K562 (cell line): Measurements from ENCODE around the gene ANKRD44. TPM values are rescaled to one million over a fixed set of nuclear protein-coding genes. Genes with fewer than 3 reads are reported as not detected.

Experiments used
- ATAC-seq: fragments of 200-7000 bp; cut with Tn5 transposase; 3 replicates; pipeline ENCODE4 v1.9.1; 2020; ENCODE audit warnings: moderate library complexity
- BruUV-seq: library from RNA; stranded (reverse); fragments of 400-500 nt; replicated peaks from 2 replicates; lab custom pipeline; 2021; lab: Mats Ljungman, UMichigan
- CTCF ChIA-PET: fragments of 300-600 bp; formaldehyde crosslinking; extraction: SDS; loops from one replicate; lab custom pipeline; 2021; ENCODE audit warnings: low intra/inter-chr PET ratio; lab: Yijun Ruan, JAX
- POLR2A ChIA-PET: fragments of 300-600, 350-650 bp; sonication (Branson Sonifier 250); formaldehyde crosslinking; extraction: SDS; loops from one replicate; lab custom pipeline; 2021; ENCODE audit warnings: antibody characterized with exemption, inconsistent platforms; lab: Yijun Ruan, JAX
- DNase-seq, 4 experiments: peaks; one replicate each; pipeline versions ENCODE4 v3.0.0 to v3.0.0-alpha.2; 2011 to 2018; ENCODE audit warnings: low spot score in 3 of 4, mixed read lengths in 3 of 4; ENCODE audit errors: extremely low read depth in 1 of 4
- FAIRE-seq: peaks from 2 replicates; lab custom pipeline; 2011; peaks lifted over from hg19 to GRCh38; lab: Jason Lieb, UNC
- H2AFZ ChIP-seq: 2 replicates; pipeline ENCODE4 v1.6.0; 2011; ENCODE audit warnings: low read depth, low read length, control low read depth, inconsistent platforms
- H3K27ac ChIP-seq: fragments of 200-600 bp; 3 replicates; pipeline ENCODE4 v1.8.0; 2011; ENCODE audit warnings: low read depth, mild to moderate bottlenecking, control low read depth, inconsistent platforms, low read length, moderate library complexity, mixed read lengths; ENCODE audit errors: extremely low read depth
- H3K27me3 ChIP-seq, 2 experiments: fragments of 300-600 bp in 1 of 2; 2 replicates in 1 of 2; 3 replicates in 1 of 2; pipeline versions ENCODE4 v1.6.0 to v1.8.0; 2011; ENCODE audit warnings: inconsistent platforms in 2 of 2, low read length in 2 of 2, mild to moderate bottlenecking in 1 of 2, mixed read lengths in 1 of 2, moderate library complexity in 1 of 2; ENCODE audit not compliant: control insufficient read depth in 2 of 2, insufficient read depth in 2 of 2
- H3K36me3 ChIP-seq: fragments of 300-600 bp; 3 replicates; pipeline ENCODE4 v1.8.0; 2011; ENCODE audit warnings: mild to moderate bottlenecking, low read length, inconsistent platforms; ENCODE audit not compliant: control insufficient read depth, insufficient read depth
- H3K4me1 ChIP-seq, 2 experiments: fragments of 200-600 bp in 1 of 2; replicated peaks in 1 of 2; 2 replicates in 1 of 2; 3 replicates in 1 of 2; pipeline versions ENCODE4 v1.5.1 to v1.8.0; 2011; ENCODE audit warnings: inconsistent platforms in 2 of 2, low read length in 2 of 2, mild to moderate bottlenecking in 1 of 2, mixed read lengths in 1 of 2, moderate library complexity in 1 of 2; ENCODE audit not compliant: control insufficient read depth in 2 of 2, insufficient read depth in 2 of 2
- H3K4me2 ChIP-seq: 2 replicates; pipeline ENCODE4 v1.6.1; 2011; ENCODE audit warnings: low read length, control low read depth, inconsistent platforms, mixed read lengths; ENCODE audit not compliant: insufficient read depth
- H3K4me3 ChIP-seq: fragments of 200-600 bp; sonication (generic), shearing (Covaris generic); 2 replicates; pipeline ENCODE4 v1.5.1; 2016; ENCODE audit warnings: control low read depth, inconsistent platforms
- H3K79me2 ChIP-seq: fragments of 200-600 bp; 3 replicates; pipeline ENCODE4 v1.8.0; 2011; ENCODE audit warnings: low read length, inconsistent platforms; ENCODE audit not compliant: control insufficient read depth, insufficient read depth
- H3K9ac ChIP-seq, 2 experiments: 2 replicates each; pipeline versions ENCODE4 v1.6.0 to v1.6.1; 2011; ENCODE audit warnings: low read depth in 2 of 2, low read length in 2 of 2, control low read depth in 1 of 2, inconsistent platforms in 1 of 2, mild to moderate bottlenecking in 1 of 2, mixed read lengths in 1 of 2; ENCODE audit not compliant: insufficient read depth in 1 of 2
- H3K9me1 ChIP-seq: one replicate; pipeline ENCODE4 v1.6.0; 2011; ENCODE audit warnings: inconsistent platforms, mild to moderate bottlenecking, low read length, moderate library complexity; ENCODE audit not compliant: control insufficient read depth, insufficient read depth
- H3K9me3 ChIP-seq: replicated peaks from 2 replicates; pipeline ENCODE4 v1.5.1; 2011; ENCODE audit warnings: low read depth, low read length, inconsistent platforms; ENCODE audit not compliant: control insufficient read depth, insufficient read depth
- H4K20me1 ChIP-seq: replicated peaks from 2 replicates; pipeline ENCODE4 v1.6.1; 2011; ENCODE audit warnings: low read length, inconsistent platforms, mixed read lengths; ENCODE audit not compliant: control insufficient read depth, insufficient read depth
- CTBP1 ChIP-seq: fragments of 450-650 bp; IDR thresholded peaks from 2 replicates; pipeline ENCODE4 v1.6.1; 2016; ENCODE audit warnings: borderline replicate concordance
- DIDO1 ChIP-seq: fragments of 450-650 bp; IDR thresholded peaks from 2 replicates; pipeline ENCODE4 v1.6.1; 2016; ENCODE audit warnings: low read depth, missing biosample characterization, missing genetic modification characterization
- ELF2 ChIP-seq: fragments of 250-450 bp; sonication (Bioruptor Pico); IDR thresholded peaks from 2 replicates; pipeline ENCODE4 v1.5.0; 2021; ENCODE audit warnings: mild to moderate bottlenecking
- IRF2 ChIP-seq: sonication (generic); formaldehyde crosslinking; IDR thresholded peaks from 2 replicates; pipeline ENCODE4 v1.8.1; 2022; ENCODE audit warnings: mild to moderate bottlenecking, missing genetic modification reagents
- MCM2 ChIP-seq: fragments of 450-650 bp; IDR thresholded peaks from 2 replicates; pipeline ENCODE4 v1.6.1; 2017; ENCODE audit warnings: low read depth, mild to moderate bottlenecking
- MTA1 ChIP-seq: fragments of 450-650 bp; IDR thresholded peaks from 2 replicates; pipeline ENCODE4 v1.6.1; 2017; ENCODE audit warnings: borderline replicate concordance
- MTA2 ChIP-seq: fragments of 450-650 bp; IDR thresholded peaks from 2 replicates; pipeline ENCODE4 v1.6.1; 2016; ENCODE audit warnings: low read depth
- MTF1 ChIP-seq: fragments of 250-450 bp; sonication (Bioruptor Pico); IDR thresholded peaks from 2 replicates; pipeline ENCODE4 v1.9.0; 2021; ENCODE audit warnings: moderate library complexity, mild to moderate bottlenecking, inconsistent platforms, borderline replicate concordance
- POU5F1 ChIP-seq: fragments of 150-350 bp; IDR thresholded peaks from 2 replicates; pipeline ENCODE4 v1.6.1; 2014; ENCODE audit warnings: borderline replicate concordance, low read length, low read depth, mild to moderate bottlenecking; ENCODE audit not compliant: partially characterized antibody
- SUPT5H ChIP-seq: fragments of 450-650 bp; IDR thresholded peaks from 2 replicates; pipeline ENCODE4 v1.6.1; 2016
- TCFL5 ChIP-seq: fragments of 250-450 bp; sonication (Bioruptor Pico); conservative IDR thresholded peaks from 2 replicates; pipeline ENCODE4 v1.6.1; 2021; ENCODE audit warnings: mild to moderate bottlenecking, moderate library complexity, matching md5 sums
- TFE3 ChIP-seq: fragments of 450-650 bp; formaldehyde crosslinking; IDR thresholded peaks from 2 replicates; pipeline ENCODE4 v1.4.0; 2020; ENCODE audit warnings: mild to moderate bottlenecking, mixed read lengths
- ZC3H11A ChIP-seq: IDR thresholded peaks from 2 replicates; pipeline ENCODE4 v1.6.1; 2012; ENCODE audit warnings: low read depth, low read length, improper control_type of control experiment
- ZEB2 ChIP-seq: fragments of 450-650 bp; IDR thresholded peaks from 2 replicates; pipeline ENCODE4 v1.6.1; 2016
- ZNF740 ChIP-seq, 3 experiments: fragments of 200-800 bp in 1 of 3; sonication (Bioruptor generic) in 1 of 3; sonication (generic) in 1 of 3; formaldehyde crosslinking in 1 of 3; IDR thresholded peaks; 2 replicates each; pipeline versions ENCODE4 v1.6.1 to v1.8.0; 2016 to 2022; ENCODE audit warnings: mild to moderate bottlenecking in 2 of 3, missing compliant biosample characterization in 2 of 3, missing genetic modification characterization in 2 of 3, missing genetic modification reagents in 1 of 3
- WGBS: fragments of 100-300 bp; shearing (Covaris generic); methylation state at CpG from one replicate; pipeline ENCODE4 v1.1.6; 2016; ENCODE audit warnings: low coverage, mixed read lengths; ENCODE audit not compliant: insufficient coverage; ENCODE audit errors: missing lambda C conversion rate; 5-methylcytosine and 5-hydroxymethylcytosine counted together
- in situ Hi-C: fragments of 300-500 bp; cut with MboI; formaldehyde crosslinking; loops from 4 replicates; pipeline ENCODE4 v1.15.0; 2018; ENCODE audit warnings: inconsistent platforms, mixed read lengths
- intact Hi-C: fragments of 100-400 bp; cut with micrococcal nuclease; formaldehyde crosslinking; loops from 2 replicates; pipeline ENCODE4 v1.14.2; 2022
- polyA plus RNA-seq, 8 experiments: library from polyadenylated mRNA; depleted of rRNA in 4 of 8; stranded (reverse) in 5 of 8; unstranded in 3 of 8; fragments of >200 nt; fragmentation: Nextera tagmentation in 2 of 8; fragmentation: Illumina TruSeq in 1 of 8; extraction: Ambion mirVana in 2 of 8; extraction: Trizol in 1 of 8; gene quantifications; 2 replicates each; pipeline versions ENCODE4 v1.2.1 to v1.2.3, GENCODE V29; 2011 to 2014; ENCODE audit warnings: inconsistent platforms in 1 of 8, missing spikeins in 1 of 8
- total RNA-seq, 7 experiments: library from RNA; depleted of rRNA in 6 of 7; stranded (reverse); fragments of >200 nt in 6 of 7; fragmentation: Illumina TruSeq in 2 of 7; extraction: Trizol in 2 of 7; gene quantifications; 2 replicates each; pipeline versions ENCODE4 v1.2.1 to v1.2.3, GENCODE V29; 2011 to 2021; ENCODE audit warnings: low replicate concordance in 1 of 7

The ANKRD44 gene
- total and polyA plus RNA-seq, 9 of the 15 experiments (the other 6 are each of a cell fraction or from before 2014, with no cell fraction given) = 0.03 to 0.64 (median 0.07) TPM; not detected in 3

- Histone ChIP-seq H3K4me1 (no peaks in the 10 kb centered on the region), H3K9me3 (no peaks in the 10 kb centered on the region), H2AFZ (no peak overlapping the region), H3K27me3 (no peaks in the 10 kb centered on the region), H3K79me2 (no peaks in the 10 kb centered on the region), H3K4me3 (no peak overlapping the region), H3K36me3 (no peaks in the 10 kb centered on the region), H3K4me2 (no peak overlapping the region), H3K9me1 (no peaks in the 10 kb centered on the region), H3K27ac (no peak overlapping the region), H3K9ac (no peak overlapping the region), H4K20me1 (no peaks in the 10 kb centered on the region)
- in situ Hi-C loops (no loop called here), intact Hi-C loops (loop anchor here (5.0 kb wide), 2 partner anchors 122 to 587 kb away; partner anchors contain the start of gene ANKRD44)
- TF ChIP-seq MCM2 (no peak), TCFL5 (no peak), DIDO1 (tag) (no peak)
- CTCF ChIA-PET = no interaction called here
- ATAC-seq (no peak), FAIRE-seq (no peak), DNase-seq (no peak)
- WGBS = 0% methylated on average over 3 of the region's 3 CpGs
- BruUV-seq = no TSS peak
- POLR2A ChIA-PET = no interaction called here
Observed at GRCh38 chr2:197190100-197190432, 120.5 kb downstream of the ANKRD44 start.

- CTCF ChIA-PET = no interaction called here
- POLR2A ChIA-PET = no interaction called here
- Histone ChIP-seq H3K4me2 (no peak overlapping the region), H4K20me1 (no peaks in the 10 kb centered on the region), H3K9ac (no peak overlapping the region), H3K27me3 (no peaks in the 10 kb centered on the region), H3K4me3 (no peak overlapping the region), H3K27ac (no peak overlapping the region), H2AFZ (no peak overlapping the region), H3K9me3 (no peaks in the 10 kb centered on the region), H3K4me1 (no peaks in the 10 kb centered on the region), H3K36me3 (no peaks in the 10 kb centered on the region), H3K79me2 (no peaks in the 10 kb centered on the region), H3K9me1 (no peaks in the 10 kb centered on the region)
- no TSS peak for BruUV-seq
- intact Hi-C loops = loop anchor here (5.0 kb wide), 2 partner anchors 123 to 588 kb away; partner anchors contain the start of gene ANKRD44
- in situ Hi-C loops = loop anchor here (5.0 kb wide), 1 partner anchor 193 kb away; no protein-coding TSS in a partner anchor
- no peak for DNase-seq
- WGBS = 0% methylated on average over 10 of the region's 10 CpGs
- no peak for ATAC-seq
- FAIRE-seq = no peak
- TF ChIP-seq ZC3H11A = no peak
- no peak for TF ChIP-seq SUPT5H
- TF ChIP-seq ELF2 (CRISPR knock-in tag) = no peak
- TF ChIP-seq ZEB2 = no peak
- no peak for TF ChIP-seq TFE3 (CRISPR knock-in tag)
- no peak for TF ChIP-seq ZNF740 (CRISPR knock-in tag; IDR thresholded peaks at IDR 0.05)
- no peak for TF ChIP-seq ZNF740 (tag; IDR thresholded peaks at IDR 0.05)
- no peak for TF ChIP-seq MTA1
- TF ChIP-seq CTBP1 = no peak
- TF ChIP-seq POU5F1 = no peak
- TF ChIP-seq IRF2 (CRISPR knock-in tag) = no peak
- TF ChIP-seq MTA2 = no peak
- no peak for TF ChIP-seq MTF1
Observed at GRCh38 chr2:197189426-197190099, 121.0 kb downstream of the ANKRD44 start.
